CD4-positive, alpha-beta T cell (primary cell): Measurements from ENCODE around the gene WDPCP. TPM values are rescaled to one million over a fixed set of nuclear protein-coding genes. Genes with fewer than 3 reads are reported as not detected.

ENCODE experiments used
- ATAC-seq: fragments of 200-7000 bp; cut with Tn5 transposase; one replicate; pipeline ENCODE4 v1.10.0; 2022; ENCODE audit warnings: mild to moderate bottlenecking; ENCODE audit not compliant: poor library complexity
- CTCF ChIA-PET: fragments of 350-600 bp; sonication (Branson Sonifier 250); formaldehyde crosslinking; loops from one replicate; lab custom pipeline; 2021; ENCODE audit warnings: antibody characterized with exemption, inconsistent platforms; lab: Charles Lee
- POLR2A ChIA-PET: fragments of 350-600 bp; sonication (Branson Sonifier 250); formaldehyde crosslinking; loops from one replicate; lab custom pipeline; 2021; ENCODE audit warnings: antibody characterized with exemption, inconsistent platforms; lab: Charles Lee
- DNase-seq, 14 experiments: peaks; one replicate each; pipeline ENCODE4 v3.0.0-alpha.2; 2013 to 2020; ENCODE audit warnings: mixed read lengths in 2 of 14
- H3K27ac ChIP-seq, 2 donors: one replicate each; pipeline versions ENCODE4 v1.5.1 to v1.7.0; 2013; ENCODE audit warnings: low read length in 2 of 2, low read depth in 1 of 2, mild to moderate bottlenecking in 1 of 2
- H3K27me3 ChIP-seq, 2 experiments: 1 replicate in 1 of 2; 2 replicates in 1 of 2; pipeline versions ENCODE4 v1.6.1 to v1.7.0; 2013; ENCODE audit warnings: low read length in 2 of 2, control low read depth in 1 of 2, mild to moderate bottlenecking in 1 of 2, moderate library complexity in 1 of 2; ENCODE audit not compliant: insufficient read depth in 2 of 2, control insufficient read depth in 1 of 2
- H3K36me3 ChIP-seq: one replicate; pipeline ENCODE4 v1.6.1; 2013; ENCODE audit warnings: low read length, control low read depth; ENCODE audit not compliant: insufficient read depth
- H3K4me1 ChIP-seq: one replicate; pipeline ENCODE4 v1.6.1; 2013; ENCODE audit warnings: low read length, control low read depth; ENCODE audit not compliant: insufficient read depth
- H3K4me3 ChIP-seq: one replicate; pipeline ENCODE4 v1.5.1; 2013; ENCODE audit warnings: mild to moderate bottlenecking, low read length, moderate library complexity
- H3K9me3 ChIP-seq, 2 experiments: 1 replicate in 1 of 2; 2 replicates in 1 of 2; pipeline versions ENCODE4 v1.6.1 to v1.7.0; 2013; ENCODE audit warnings: low read length in 2 of 2, mild to moderate bottlenecking in 2 of 2, control low read depth in 1 of 2, moderate library complexity in 1 of 2; ENCODE audit not compliant: control insufficient read depth in 1 of 2, insufficient read depth in 1 of 2
- H3K27ac Mint-ChIP-seq: one replicate; pipeline ENCODE4 v1.8.0; 2020; ENCODE audit warnings: mixed read lengths
- H3K27me3 Mint-ChIP-seq: one replicate; pipeline ENCODE4 v1.8.0; 2021; ENCODE audit warnings: mixed read lengths
- H3K36me3 Mint-ChIP-seq: one replicate; pipeline ENCODE4 v1.8.0; 2021; ENCODE audit warnings: low read depth, mixed read lengths
- H3K4me1 Mint-ChIP-seq: one replicate; pipeline ENCODE4 v1.8.0; 2021; ENCODE audit warnings: low read depth, mixed read lengths
- H3K4me3 Mint-ChIP-seq: one replicate; pipeline ENCODE4 v1.8.0; 2020; ENCODE audit warnings: mild to moderate bottlenecking, mixed read lengths
- H3K9me3 Mint-ChIP-seq: one replicate; pipeline ENCODE4 v1.8.0; 2020; ENCODE audit warnings: mixed read lengths
- CTCF ChIP-seq: fragments of 200-600 bp; IDR thresholded peaks from one replicate; pipeline ENCODE4 v1.8.0; 2022; ENCODE audit warnings: antibody characterized with exemption, mild to moderate bottlenecking
- intact Hi-C, 2 experiments: fragments of 100-400 bp; cut with DNase I in 1 of 2; cut with micrococcal nuclease in 1 of 2; formaldehyde crosslinking; loops; one replicate each; pipeline versions ENCODE4 v1.15.1 to v1.9.0; 2023 to 2025; cut with DNase I, micrococcal nuclease
- total RNA-seq, 174 experiments: library from RNA in 2 of 174; stranded (reverse) in 2 of 174; gene quantifications; one replicate each; pipeline ENCODE4 v1.2.3 and lab custom pipeline; 2021 to 2026

WDPCP gene
- total RNA-seq, 2 experiments from 2014 or later: 8.7 to 9.9 TPM

- DNase-seq: no peak
- Histone ChIP-seq H3K36me3 (no peaks in the 10 kb centered on the region), H3K4me3 (no peak overlapping the region), H3K4me1 (no peaks in the 10 kb centered on the region), H3K27ac (no peak overlapping the region), H3K27me3 (no peaks in the 10 kb centered on the region), H3K9me3 (no peaks in the 10 kb centered on the region)
- H3K27me3 Mint-ChIP-seq: no peaks in the 10 kb centered on the region
- ATAC-seq: no peak
- H3K4me1 Mint-ChIP-seq: no peaks in the 10 kb centered on the region
- no peak for TF ChIP-seq CTCF
- intact Hi-C loops: no loop called here
- CTCF ChIA-PET: interaction anchor here (0.5 to 0.6 kb wide), 2 partner anchors 321 to 849 kb away, joined by 3 read pairs; no protein-coding TSS in a partner anchor
- peaks cover 4% of the 10 kb centered on the region for H3K36me3 Mint-ChIP-seq
- H3K27ac Mint-ChIP-seq: no peak overlapping the region
- peaks cover 9% of the 10 kb centered on the region for H3K9me3 Mint-ChIP-seq
- H3K4me3 Mint-ChIP-seq: no peak overlapping the region
- POLR2A ChIA-PET: no interaction called here
Observed at GRCh38 chr2:63545023-63545422, 43.3 kb downstream of the WDPCP start.

- no peaks in the 10 kb centered on the region for H3K27me3 Mint-ChIP-seq
- ChIA-PET CTCF (interaction anchor here (0.6 kb wide), 1 partner anchor 848 kb away, joined by 3 read pairs; no protein-coding TSS in a partner anchor), POLR2A (no interaction called here)
- Histone ChIP-seq H3K9me3 (no peaks in the 10 kb centered on the region), H3K4me3 (no peak overlapping the region), H3K27ac (no peak overlapping the region), H3K27me3 (no peaks in the 10 kb centered on the region), H3K36me3 (no peaks in the 10 kb centered on the region), H3K4me1 (no peaks in the 10 kb centered on the region)
- H3K36me3 Mint-ChIP-seq: no peaks in the 10 kb centered on the region
- intact Hi-C loops: loop anchor here in 1 of 2 experiments (5.0 kb wide), 1 partner anchor 1087 kb away; no protein-coding TSS in a partner anchor
- DNase-seq (peak in 1 of 14 experiments; percentile 4), ATAC-seq (no peak)
- peaks cover 7% of the 10 kb centered on the region for H3K9me3 Mint-ChIP-seq
- peak; percentile 41 for TF ChIP-seq CTCF
- no peak overlapping the region for H3K27ac Mint-ChIP-seq
- no peaks in the 10 kb centered on the region for H3K4me1 Mint-ChIP-seq
- H3K4me3 Mint-ChIP-seq: no peak overlapping the region
Observed at GRCh38 chr2:63544017-63544627, 44.2 kb downstream of the WDPCP start.

- intact Hi-C loops: loop anchor here in 1 of 2 experiments (5.0 kb wide), 2 partner anchors 527 to 1082 kb away; no protein-coding TSS in a partner anchor
- peaks cover 14% of the 10 kb centered on the region for H3K36me3 Mint-ChIP-seq
Observed at GRCh38 chr2:63539416-63540162, 48.7 kb downstream of the WDPCP start.

More at GRCh38 chr2:63539416-63540162, 48.7 kb downstream of the WDPCP start:
- no peak overlapping the region for H3K27ac Mint-ChIP-seq
- Histone ChIP-seq H3K27me3 (no peaks in the 10 kb centered on the region), H3K36me3 (no peaks in the 10 kb centered on the region), H3K4me1 (no peaks in the 10 kb centered on the region), H3K4me3 (no peak overlapping the region), H3K27ac (no peak overlapping the region), H3K9me3 (peaks cover 0 to 5% of the 10 kb centered on the region in 2 experiments)
- no peak for ATAC-seq
- no peaks in the 10 kb centered on the region for H3K27me3 Mint-ChIP-seq
- no peak overlapping the region for H3K4me3 Mint-ChIP-seq
- no peak for TF ChIP-seq CTCF
- peaks cover 4% of the 10 kb centered on the region for H3K9me3 Mint-ChIP-seq
- CTCF ChIA-PET: no interaction called here
- no peaks in the 10 kb centered on the region for H3K4me1 Mint-ChIP-seq
- no peak for DNase-seq
- POLR2A ChIA-PET: no interaction called here
